HCT116 (cell line): ENCODE data around the gene SLC2A2. TPM values are rescaled to one million over a fixed set of nuclear protein-coding genes. Genes with fewer than 3 reads are reported as not detected.

Experiments used
- ATAC-seq: fragments of 200-7000 bp; cut with Tn5 transposase; 2 replicates; pipeline ENCODE4 v1.9.1; 2020; ENCODE audit warnings: mild to moderate bottlenecking, moderate library complexity
- BruUV-seq: library from RNA; stranded (reverse); fragments of 400-500 nt; replicated peaks from 2 replicates; lab custom pipeline; 2021; lab: Mats Ljungman, UMichigan
- CTCF ChIA-PET: fragments of 300-600 bp; sonication (Branson Sonifier 250); formaldehyde crosslinking; loops from one replicate; lab custom pipeline; 2021; ENCODE audit warnings: antibody characterized with exemption; lab: Charles Lee
- POLR2A ChIA-PET: fragments of 300-600, 350-600 bp; sonication (Branson Sonifier 250); formaldehyde crosslinking; loops from one replicate; lab custom pipeline; 2021; ENCODE audit warnings: antibody characterized with exemption; lab: Charles Lee
- RAD21 ChIA-PET, 2 experiments: fragments of 300-600 bp; sonication (Branson Sonifier 250); formaldehyde crosslinking; loops; one replicate each; lab custom pipeline; 2023; ENCODE audit warnings: low total read pairs in 2 of 2; ENCODE audit not compliant: uncharacterized antibody in 2 of 2, unreplicated experiment in 2 of 2, low non-redundant PET in 1 of 2; lab: Charles Lee
- DNase-seq: peaks from one replicate; pipeline ENCODE4 v3.0.0-alpha.2; 2010; ENCODE audit warnings: low read depth, low spot score
- H2AFZ ChIP-seq: fragments of 200-600 bp; shearing (Covaris generic), sonication (generic); 2 replicates; pipeline ENCODE4 v1.6.1; 2017; ENCODE audit warnings: low read depth, mixed run types, mixed read lengths, antibody characterized with exemption, low read length; ENCODE audit not compliant: poor library complexity, severe bottlenecking
- H3K27ac ChIP-seq: 2 replicates; pipeline ENCODE4 v1.5.1; 2012; ENCODE audit warnings: low read depth, low read length
- H3K27me3 ChIP-seq: fragments of 200-600 bp; sonication (generic); 2 replicates; pipeline ENCODE4 v1.6.1; 2016; ENCODE audit warnings: mixed run types, low read length, mixed read lengths; ENCODE audit not compliant: insufficient read depth
- H3K36me3 ChIP-seq, 2 experiments: fragments of 200-500 bp in 1 of 2; fragments of 200-600 bp in 1 of 2; sonication (Bioruptor generic) in 1 of 2; sonication (generic) in 1 of 2; 2 replicates each; pipeline versions ENCODE4 v1.5.1 to v1.6.1; 2014 to 2016; ENCODE audit warnings: low read length in 2 of 2, inconsistent platforms in 1 of 2, mixed read lengths in 1 of 2, mixed run types in 1 of 2; ENCODE audit not compliant: insufficient read depth in 2 of 2, control insufficient read depth in 1 of 2
- H3K4me1 ChIP-seq, 2 experiments: fragments of 200-600 bp in 1 of 2; sonication (generic) in 1 of 2; 2 replicates each; pipeline versions ENCODE4 v1.5.1 to v1.6.1; 2012 to 2017; ENCODE audit warnings: low read length in 2 of 2, inconsistent platforms in 1 of 2, mild to moderate bottlenecking in 1 of 2, mixed read lengths in 1 of 2, mixed run types in 1 of 2, moderate library complexity in 1 of 2; ENCODE audit not compliant: insufficient read depth in 2 of 2, control insufficient read depth in 1 of 2
- H3K4me2 ChIP-seq: fragments of 200-600 bp; sonication (generic); 2 replicates; pipeline ENCODE4 v1.6.1; 2017; ENCODE audit warnings: mixed run types, low read length, mixed read lengths
- H3K4me3 ChIP-seq, 2 experiments: fragments of 200-600 bp in 1 of 2; sonication (generic) in 1 of 2; replicated peaks in 1 of 2; 2 replicates each; pipeline ENCODE4 v1.5.1; 2011 to 2016; ENCODE audit warnings: low read length in 2 of 2, control low read depth in 1 of 2, low read depth in 1 of 2, mild to moderate bottlenecking in 1 of 2, mixed read lengths in 1 of 2, mixed run types in 1 of 2
- H3K79me2 ChIP-seq: fragments of 200-600 bp; sonication (generic); 2 replicates; pipeline ENCODE4 v1.6.1; 2017; ENCODE audit warnings: mild to moderate bottlenecking, mixed run types, low read length, moderate library complexity, mixed read lengths; ENCODE audit not compliant: insufficient read depth
- H3K9ac ChIP-seq: fragments of 200-600 bp; sonication (generic); 2 replicates; pipeline ENCODE4 v1.6.1; 2016; ENCODE audit warnings: low read length, mixed read lengths
- H3K9me2 ChIP-seq: fragments of 200-600 bp; sonication (generic), shearing (Covaris generic); 2 replicates; pipeline ENCODE4 v1.6.1; 2017; ENCODE audit warnings: mixed run types, mild to moderate bottlenecking, moderate library complexity; ENCODE audit not compliant: insufficient read depth
- H3K9me3 ChIP-seq, 2 experiments: fragments of 200-500 bp in 1 of 2; fragments of 200-600 bp in 1 of 2; sonication (Bioruptor generic) in 1 of 2; sonication (generic) in 1 of 2; 2 replicates each; pipeline ENCODE4 v1.6.1; 2014 to 2017; ENCODE audit warnings: low read length in 2 of 2, mixed read lengths in 2 of 2, inconsistent platforms in 1 of 2, low read depth in 1 of 2, mild to moderate bottlenecking in 1 of 2, mixed run types in 1 of 2, moderate library complexity in 1 of 2; ENCODE audit not compliant: control insufficient read depth in 1 of 2, insufficient read depth in 1 of 2
- H4K20me1 ChIP-seq: fragments of 200-600 bp; sonication (generic), shearing (Covaris generic); 2 replicates; pipeline ENCODE4 v1.6.1; 2017; ENCODE audit warnings: mixed run types, mild to moderate bottlenecking, moderate library complexity; ENCODE audit not compliant: insufficient read depth
- ATF3 ChIP-seq: IDR thresholded peaks from 2 replicates; pipeline ENCODE4 v1.6.1; 2012
- CBX3 ChIP-seq: IDR thresholded peaks from 2 replicates; pipeline ENCODE4 v1.6.1; 2012; ENCODE audit warnings: low read depth
- CEBPB ChIP-seq: IDR thresholded peaks from 2 replicates; pipeline ENCODE4 v1.6.1; 2012; ENCODE audit warnings: low read depth
- EGR1 ChIP-seq: IDR thresholded peaks from 2 replicates; pipeline ENCODE4 v1.6.1; 2012; ENCODE audit warnings: low read depth
- ELF1 ChIP-seq: IDR thresholded peaks from 2 replicates; pipeline ENCODE4 v1.6.1; 2012; ENCODE audit warnings: low read depth, borderline replicate concordance
- EZH2 ChIP-seq: fragments of 200-600 bp; sonication (generic); IDR thresholded peaks from 2 replicates; pipeline ENCODE4 v1.6.1; 2017; ENCODE audit warnings: antibody characterized with exemption, mixed run types
- FOSL1 ChIP-seq: IDR thresholded peaks from 2 replicates; pipeline ENCODE4 v1.6.1; 2012; ENCODE audit warnings: low read depth
- JUND ChIP-seq: IDR thresholded peaks from 2 replicates; pipeline ENCODE4 v1.6.1; 2012
- POLR2A ChIP-seq: IDR thresholded peaks from 2 replicates; pipeline ENCODE4 v1.7.0; 2011; ENCODE audit warnings: borderline replicate concordance; ENCODE audit not compliant: insufficient read depth, insufficient read length; ENCODE audit errors: extremely low read depth
- POLR2AphosphoS5 ChIP-seq: IDR thresholded peaks from 2 replicates; pipeline ENCODE4 v1.6.1; 2011; ENCODE audit warnings: mild to moderate bottlenecking, low read depth, low read length, moderate library complexity
- SP1 ChIP-seq: IDR thresholded peaks from 2 replicates; pipeline ENCODE4 v1.6.1; 2012; ENCODE audit warnings: low read depth
- SRF ChIP-seq: IDR thresholded peaks from 2 replicates; pipeline ENCODE4 v1.6.1; 2012; ENCODE audit warnings: low read depth
- TCF7L2 ChIP-seq: IDR thresholded peaks from 2 replicates; pipeline ENCODE4 v1.7.0; 2011; ENCODE audit warnings: borderline replicate concordance, inconsistent platforms; ENCODE audit not compliant: insufficient read depth, insufficient read length; ENCODE audit errors: extremely low read depth
- YY1 ChIP-seq: IDR thresholded peaks from 2 replicates; pipeline ENCODE4 v1.6.1; 2011; ENCODE audit warnings: low read length, low read depth, moderate library complexity, mild to moderate bottlenecking; ENCODE audit not compliant: insufficient replicate concordance; ENCODE audit errors: extremely low read depth
- ZBTB33 ChIP-seq: IDR thresholded peaks from 2 replicates; pipeline ENCODE4 v1.6.1; 2011; ENCODE audit warnings: mild to moderate bottlenecking, low read length, moderate library complexity; ENCODE audit not compliant: insufficient replicate concordance; ENCODE audit errors: extremely low read depth
- ZFX ChIP-seq: fragments of 450-650 bp; IDR thresholded peaks from 2 replicates; pipeline ENCODE4 v1.6.1; 2017
- ZNF274 ChIP-seq: fragments of 200-500 bp; sonication (Bioruptor generic); IDR thresholded peaks from 2 replicates; pipeline ENCODE4 v1.6.1; 2014; ENCODE audit warnings: mild to moderate bottlenecking, low read depth, low read length, inconsistent platforms
- intact Hi-C: fragments of 100-400 bp; cut with micrococcal nuclease; formaldehyde crosslinking; loops from 2 replicates; pipeline ENCODE4 v1.10.0; 2022
- total RNA-seq: library from RNA; stranded (reverse); gene quantifications from one replicate; pipeline ENCODE4 v1.2.1, GENCODE V29; 2021; ENCODE audit not compliant: unreplicated experiment
- TF ChIP-seq, protein P1 (sequence below): IDR thresholded peaks from 2 replicates; pipeline ENCODE4 v1.6.1; 2012
- TF ChIP-seq, protein P2 (sequence below), 3 experiments: fragments of 200-600 bp in 1 of 3; sonication (generic) in 1 of 3; IDR thresholded peaks in 2 of 3; conservative IDR thresholded peaks in 1 of 3; 2 replicates each; pipeline ENCODE4 v1.5.1; 2012 to 2017; ENCODE audit warnings: low read depth in 2 of 3, low read length in 2 of 3, antibody characterized with exemption in 1 of 3, borderline replicate concordance in 1 of 3, control low read depth in 1 of 3, mild to moderate bottlenecking in 1 of 3, mixed read lengths in 1 of 3, mixed run types in 1 of 3, moderate library complexity in 1 of 3; ENCODE audit not compliant: insufficient read depth in 1 of 3

SLC2A2 gene
- total RNA-seq, 1 experiment from 2014 or later = not detected

GRCh38 chr3:170976190-170976519, 50.4 kb downstream of the SLC2A2 start:
- no peak overlapping the region for H2AFZ ChIP-seq
- H3K27ac ChIP-seq = no peak overlapping the region
- RAD21 ChIA-PET = no interaction called here
- no peaks in the 10 kb centered on the region for H3K79me2 ChIP-seq
- no peak overlapping the region for H3K4me2 ChIP-seq
- no peaks in the 10 kb centered on the region for H3K27me3 ChIP-seq
- no peaks in the 10 kb centered on the region for H3K36me3 ChIP-seq
- TF ChIP-seq SRF (no peak), POLR2A (no peak), ZFX (no peak), YY1 (no peak), ZNF274 (no peak), SP1 (no peak), FOSL1 (no peak), EZH2 (no peak), ZBTB33 (no peak), ATF3 (no peak), JUND (no peak), CEBPB (no peak), POLR2AphosphoS5 (no peak), CBX3 (no peak), EGR1 (no peak), ELF1 (no peak), TCF7L2 (no peak)
- TF ChIP-seq, protein P1, sequence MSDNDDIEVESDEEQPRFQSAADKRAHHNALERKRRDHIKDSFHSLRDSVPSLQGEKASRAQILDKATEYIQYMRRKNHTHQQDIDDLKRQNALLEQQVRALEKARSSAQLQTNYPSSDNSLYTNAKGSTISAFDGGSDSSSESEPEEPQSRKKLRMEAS = no peak
- TF ChIP-seq, protein P2, sequence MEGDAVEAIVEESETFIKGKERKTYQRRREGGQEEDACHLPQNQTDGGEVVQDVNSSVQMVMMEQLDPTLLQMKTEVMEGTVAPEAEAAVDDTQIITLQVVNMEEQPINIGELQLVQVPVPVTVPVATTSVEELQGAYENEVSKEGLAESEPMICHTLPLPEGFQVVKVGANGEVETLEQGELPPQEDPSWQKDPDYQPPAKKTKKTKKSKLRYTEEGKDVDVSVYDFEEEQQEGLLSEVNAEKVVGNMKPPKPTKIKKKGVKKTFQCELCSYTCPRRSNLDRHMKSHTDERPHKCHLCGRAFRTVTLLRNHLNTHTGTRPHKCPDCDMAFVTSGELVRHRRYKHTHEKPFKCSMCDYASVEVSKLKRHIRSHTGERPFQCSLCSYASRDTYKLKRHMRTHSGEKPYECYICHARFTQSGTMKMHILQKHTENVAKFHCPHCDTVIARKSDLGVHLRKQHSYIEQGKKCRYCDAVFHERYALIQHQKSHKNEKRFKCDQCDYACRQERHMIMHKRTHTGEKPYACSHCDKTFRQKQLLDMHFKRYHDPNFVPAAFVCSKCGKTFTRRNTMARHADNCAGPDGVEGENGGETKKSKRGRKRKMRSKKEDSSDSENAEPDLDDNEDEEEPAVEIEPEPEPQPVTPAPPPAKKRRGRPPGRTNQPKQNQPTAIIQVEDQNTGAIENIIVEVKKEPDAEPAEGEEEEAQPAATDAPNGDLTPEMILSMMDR (IDR thresholded peaks at IDR 0.05 in 2 of 3, conservative IDR thresholded peaks at IDR 0.05 in 1 of 3; ENCODE audit: borderline replicate concordance in 1 of 3, insufficient read depth in 1 of 3, low read depth in 2 of 3, low read length in 2 of 3) = no peak
- no peak overlapping the region for H3K4me3 ChIP-seq
- H4K20me1 ChIP-seq = no peaks in the 10 kb centered on the region
- H3K9me2 ChIP-seq = no peaks in the 10 kb centered on the region
- H3K9me3 ChIP-seq = no peaks in the 10 kb centered on the region
- BruUV-seq = no TSS peak
- CTCF ChIA-PET = interaction anchor here (1.9 kb wide), 1 partner anchor 14 kb away, joined by 5 read pairs; no protein-coding TSS in a partner anchor
- ATAC-seq = no peak
- H3K9ac ChIP-seq = no peak overlapping the region
- intact Hi-C loops = no loop called here
- no peaks in the 10 kb centered on the region for H3K4me1 ChIP-seq
- no peak for DNase-seq
- POLR2A ChIA-PET = no interaction called here
